Measurements from ENCODE around the gene PAK5. TPM values are rescaled to one million over a fixed set of nuclear protein-coding genes. Genes with fewer than 3 reads are reported as not detected.

The PAK5 gene
- not detected for total RNA-seq

DNA sequence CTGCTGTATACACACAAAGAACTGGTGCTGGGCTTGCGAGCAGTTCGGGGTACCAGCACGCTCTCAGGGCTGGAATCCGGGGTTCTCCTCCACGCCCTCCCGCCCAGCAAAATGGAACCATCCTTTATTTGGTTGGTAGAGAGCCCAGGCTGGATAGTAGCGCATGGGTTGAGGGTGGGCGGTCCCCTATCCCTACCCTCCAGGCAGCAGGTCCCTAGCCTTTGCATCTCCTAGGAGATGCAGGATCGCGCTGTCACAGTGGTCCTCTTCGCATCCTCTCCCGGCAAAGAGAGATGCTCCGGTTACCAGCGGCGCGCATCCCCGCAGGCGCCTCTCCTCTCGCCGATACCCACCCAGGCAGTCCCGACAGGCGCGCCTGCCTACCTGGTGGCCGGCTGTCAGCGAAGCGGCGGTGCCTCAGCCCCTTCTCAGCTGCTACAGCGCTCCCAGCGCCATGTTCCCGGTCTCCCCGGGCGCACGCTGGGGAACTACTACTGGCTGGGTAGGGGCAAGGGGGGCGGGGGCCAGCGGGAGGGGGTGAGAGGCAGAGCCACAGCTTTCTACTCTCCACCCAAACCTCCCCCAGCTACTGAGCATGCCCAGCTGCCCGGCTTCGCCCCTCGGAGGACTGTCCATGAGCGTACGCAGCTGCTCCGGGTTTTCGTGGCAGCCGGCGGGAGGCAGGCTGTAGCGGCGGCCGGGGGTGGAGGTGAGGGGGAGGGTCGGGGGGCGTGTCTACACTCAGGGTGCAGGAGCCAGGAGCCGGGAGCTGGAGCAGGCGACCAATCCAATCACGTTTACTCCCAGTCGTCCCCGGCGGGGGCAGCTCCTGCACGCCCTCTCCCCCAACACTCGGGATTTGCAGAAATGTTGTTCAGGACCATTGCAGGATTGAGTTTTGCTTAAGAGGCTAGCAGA, at the start of gene PAK5:
Gene PAK5 (minus strand): TSS at position 699 of the 918 bp plus-strand sequence. CDS start 194,748 bp downstream, outside the sequence.
- intact Hi-C loops (cut with micrococcal nuclease): no loop called here
- no peak within 1 kb of the TSS for H3K4me3 Mint-ChIP-seq
- peaks cover 26% of the 10 kb centered on the region for H3K27me3 Mint-ChIP-seq (ENCODE audit: low read depth)
- no peak for DNase-seq
- CTCF ChIA-PET: no interaction called here
- no peaks in the 10 kb centered on the region for H3K4me1 Mint-ChIP-seq (ENCODE audit: low read depth)
- H3K27ac Mint-ChIP-seq: no peak within 1 kb of the TSS
- H3K9me3 Mint-ChIP-seq: no peaks in the 10 kb centered on the region
- H3K36me3 Mint-ChIP-seq (ENCODE audit: low read depth): peaks cover 2% of the 10 kb centered on the region

DNA sequence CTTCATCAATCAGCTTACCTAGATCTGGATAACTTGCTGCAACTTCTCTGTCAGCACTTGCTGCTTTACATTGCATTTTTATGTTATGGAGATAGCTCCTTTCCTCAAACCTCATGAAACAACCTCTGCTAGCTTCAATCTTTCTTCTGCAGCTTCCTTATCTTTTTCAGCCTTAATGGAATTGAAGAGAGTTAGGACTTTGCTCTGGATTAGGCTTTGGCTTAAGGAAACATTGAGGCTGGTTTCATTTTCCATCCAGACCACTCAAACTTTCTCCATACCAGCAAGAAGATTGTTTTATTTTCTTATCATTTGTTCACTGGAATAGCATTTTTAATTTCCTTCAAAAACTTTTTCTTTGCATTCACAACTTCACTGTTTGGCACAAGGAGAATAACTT, 48.8 kb upstream of the PAK5 start:
- Mint-ChIP-seq H3K4me1 (ENCODE audit: low read depth) (peaks cover 2% of the 10 kb centered on the region), H3K27me3 (ENCODE audit: low read depth) (peaks cover 3% of the 10 kb centered on the region), H3K9me3 (peaks cover 6% of the 10 kb centered on the region), H3K36me3 (ENCODE audit: low read depth) (no peaks in the 10 kb centered on the region), H3K4me3 (no peak overlapping the region), H3K27ac (no peak overlapping the region)
- CTCF ChIA-PET: no interaction called here
- intact Hi-C loops (cut with micrococcal nuclease): no loop called here
- DNase-seq: no peak

DNA sequence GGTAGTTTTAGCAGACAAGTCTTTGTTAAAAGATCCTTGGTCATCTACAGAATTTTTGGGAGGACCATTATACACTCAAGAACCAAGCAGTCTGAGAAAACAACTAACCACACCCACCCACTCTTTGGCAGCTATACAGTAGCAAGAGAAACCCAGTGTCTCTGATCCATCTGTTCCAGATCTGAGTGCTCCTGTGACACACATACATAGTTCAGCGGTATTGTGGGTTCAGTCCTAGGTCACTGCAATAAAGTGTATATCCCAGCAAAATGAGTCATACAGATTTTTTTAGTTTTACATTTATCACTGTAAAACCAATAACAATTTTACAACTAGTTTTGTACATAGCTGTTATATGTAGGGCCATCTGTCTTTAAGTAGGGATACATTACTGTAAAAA, 47.4 kb upstream of the PAK5 start:
- Mint-ChIP-seq H3K27me3 (ENCODE audit: low read depth) (no peaks in the 10 kb centered on the region), H3K27ac (no peak overlapping the region), H3K9me3 (peaks cover 6% of the 10 kb centered on the region), H3K4me3 (no peak overlapping the region), H3K36me3 (ENCODE audit: low read depth) (no peaks in the 10 kb centered on the region), H3K4me1 (ENCODE audit: low read depth) (peaks cover 2% of the 10 kb centered on the region)
- DNase-seq: no peak
- intact Hi-C loops (cut with micrococcal nuclease): no loop called here
- CTCF ChIA-PET: no interaction called here

DNA sequence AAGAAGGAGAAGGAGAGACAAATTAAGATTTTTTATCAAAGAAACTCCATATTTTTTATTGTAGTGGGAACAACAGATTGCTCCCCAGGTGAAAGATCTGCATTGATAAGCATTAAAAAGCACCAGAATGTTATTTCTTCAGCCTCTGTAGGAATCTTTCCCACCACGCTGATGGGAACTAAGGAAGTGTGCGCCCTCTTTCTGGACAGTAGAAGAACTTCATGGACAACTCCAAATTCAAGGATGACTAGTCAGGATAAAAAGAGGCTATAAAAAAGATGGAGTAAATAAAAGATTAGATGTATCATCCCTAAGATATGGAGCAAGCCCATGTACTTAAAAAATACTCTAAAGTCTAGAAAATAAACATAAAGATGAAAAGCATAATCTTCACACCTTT, 45.8 kb upstream of the PAK5 start:
- H3K4me1 Mint-ChIP-seq (ENCODE audit: low read depth): peaks cover 2% of the 10 kb centered on the region
- H3K27me3 Mint-ChIP-seq (ENCODE audit: low read depth): no peaks in the 10 kb centered on the region
- CTCF ChIA-PET: no interaction called here
- H3K36me3 Mint-ChIP-seq (ENCODE audit: low read depth): no peaks in the 10 kb centered on the region
- no peak overlapping the region for H3K4me3 Mint-ChIP-seq
- no peak for DNase-seq
- intact Hi-C loops (cut with micrococcal nuclease): no loop called here
- H3K9me3 Mint-ChIP-seq: peaks cover 6% of the 10 kb centered on the region
- H3K27ac Mint-ChIP-seq: no peak overlapping the region

DNA sequence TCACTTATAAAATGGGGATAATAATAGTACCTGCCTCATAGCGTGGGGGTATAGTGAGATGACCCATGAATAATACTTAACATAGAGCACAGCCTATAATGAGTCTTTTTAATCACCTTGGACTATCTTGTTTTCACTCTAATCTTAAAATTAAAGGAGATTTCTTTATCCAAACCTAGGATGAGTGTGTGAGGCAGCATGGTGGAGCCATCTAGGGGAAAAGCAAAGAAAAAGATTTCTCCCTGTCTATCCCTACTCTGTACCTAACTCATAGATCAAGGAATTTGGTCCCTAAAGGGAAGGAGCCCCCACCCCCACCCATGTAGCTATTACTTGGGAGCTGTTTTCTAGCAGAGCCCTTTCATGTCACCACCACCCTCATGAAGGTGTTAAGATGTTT, 45.2 kb upstream of the PAK5 start:
- Mint-ChIP-seq H3K36me3 (ENCODE audit: low read depth) (no peaks in the 10 kb centered on the region), H3K27me3 (ENCODE audit: low read depth) (no peaks in the 10 kb centered on the region), H3K27ac (no peak overlapping the region), H3K4me3 (no peak overlapping the region), H3K4me1 (ENCODE audit: low read depth) (no peaks in the 10 kb centered on the region), H3K9me3 (no peaks in the 10 kb centered on the region)
- no peak for DNase-seq
- CTCF ChIA-PET: interaction anchor here (0.5 kb wide), 1 partner anchor 88 kb away, joined by 3 read pairs; no protein-coding TSS in a partner anchor
- intact Hi-C loops (cut with micrococcal nuclease): no loop called here

DNA sequence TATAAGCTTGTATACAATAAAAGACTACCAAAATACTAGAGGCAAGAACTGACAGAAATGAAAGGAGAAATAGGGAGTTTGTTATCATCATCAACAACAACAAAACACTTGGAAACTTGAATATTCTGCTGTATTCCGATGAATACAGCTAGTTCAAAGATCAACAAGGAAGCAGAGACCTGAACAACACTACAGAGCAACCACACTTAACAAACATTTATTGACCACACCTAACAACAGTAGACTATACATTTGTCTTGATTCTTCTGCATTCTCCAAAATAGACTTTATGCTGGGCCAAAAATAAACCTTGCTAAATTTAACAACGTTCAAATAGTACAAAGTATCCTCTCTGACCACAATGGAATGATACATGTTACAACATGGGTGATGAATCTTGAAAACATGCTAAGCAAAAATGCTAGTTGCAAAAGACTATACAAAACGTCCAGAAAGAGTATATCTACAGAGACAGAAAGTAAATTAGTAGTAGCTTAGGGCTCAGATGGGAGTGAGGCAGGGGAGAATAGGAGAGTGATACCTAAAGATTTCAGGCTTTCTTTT, 39.1 kb upstream of the PAK5 start:
- no peak overlapping the region for H3K4me3 Mint-ChIP-seq
- CTCF ChIA-PET: interaction anchor here (0.7 kb wide), 2 partner anchors 25 to 475 kb away, joined by 4 read pairs; no protein-coding TSS in a partner anchor
- DNase-seq: no peak
- no peaks in the 10 kb centered on the region for H3K4me1 Mint-ChIP-seq (ENCODE audit: low read depth)
- intact Hi-C loops (cut with micrococcal nuclease): no loop called here
- no peaks in the 10 kb centered on the region for H3K36me3 Mint-ChIP-seq (ENCODE audit: low read depth)
- peaks cover 5% of the 10 kb centered on the region for H3K9me3 Mint-ChIP-seq
- no peaks in the 10 kb centered on the region for H3K27me3 Mint-ChIP-seq (ENCODE audit: low read depth)
- H3K27ac Mint-ChIP-seq: no peak overlapping the region

DNA sequence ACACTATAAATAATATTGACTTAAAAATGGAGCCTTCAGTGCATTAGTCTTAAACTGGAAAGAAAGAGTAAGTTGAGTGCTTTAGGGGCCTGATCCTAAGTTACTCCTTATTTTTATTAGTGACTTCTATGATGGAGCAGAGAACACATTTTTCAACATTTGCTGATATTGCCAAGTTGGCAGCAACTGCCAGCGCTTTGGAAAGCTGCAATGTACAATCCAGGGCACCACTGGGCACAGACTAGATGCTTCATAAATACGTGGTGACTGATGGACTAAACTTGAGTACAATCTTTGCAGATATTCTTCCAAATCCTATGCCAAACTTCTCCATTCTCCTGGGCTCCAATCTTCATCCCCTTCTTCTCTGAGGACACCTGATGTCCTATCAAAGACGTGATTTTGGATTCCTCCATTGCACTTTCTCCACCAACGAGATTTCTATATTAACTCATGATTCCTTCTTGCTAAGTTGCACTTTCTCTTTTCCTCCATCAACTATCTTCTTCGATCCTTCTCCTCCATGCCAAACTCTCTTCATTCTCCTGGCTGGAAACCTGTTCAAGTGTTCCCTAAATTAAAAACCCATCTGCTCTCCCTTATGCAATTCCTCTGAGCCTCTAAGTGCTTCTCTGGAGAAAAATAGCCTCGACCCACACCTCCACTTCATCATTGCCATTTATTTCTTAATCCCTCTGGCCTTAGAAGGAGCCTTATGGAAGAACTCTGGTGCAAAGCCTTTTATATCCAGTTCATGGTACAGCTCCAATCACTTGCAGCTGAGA, 28.5 kb upstream of the PAK5 start:
- Mint-ChIP-seq H3K27me3 (ENCODE audit: low read depth) (no peaks in the 10 kb centered on the region), H3K36me3 (ENCODE audit: low read depth) (no peaks in the 10 kb centered on the region), H3K4me1 (ENCODE audit: low read depth) (no peaks in the 10 kb centered on the region), H3K4me3 (no peak overlapping the region), H3K9me3 (no peaks in the 10 kb centered on the region), H3K27ac (no peak overlapping the region)
- intact Hi-C loops (cut with micrococcal nuclease): no loop called here
- CTCF ChIA-PET: no interaction called here
- no peak for DNase-seq

DNA sequence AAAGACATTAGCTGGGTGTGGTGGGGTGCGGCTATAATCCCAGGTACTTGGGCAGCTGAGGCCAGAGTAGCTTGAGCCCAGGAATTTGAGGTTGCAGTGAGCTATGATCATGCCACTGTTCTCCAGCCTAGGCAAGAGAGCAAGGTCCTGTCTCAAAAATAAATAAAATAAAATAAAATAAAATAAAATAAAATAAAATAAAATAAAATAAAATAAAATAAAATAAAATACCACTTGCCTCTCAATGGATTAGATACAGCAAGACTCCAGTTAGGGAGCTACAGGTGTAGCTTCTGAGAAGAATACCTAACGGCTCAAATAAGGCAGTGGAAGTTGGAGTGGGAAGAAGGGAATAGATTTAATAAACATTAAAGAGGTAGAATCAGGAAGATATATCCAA, 13.7 kb upstream of the PAK5 start:
- CTCF ChIA-PET: no interaction called here
- Mint-ChIP-seq H3K36me3 (ENCODE audit: low read depth) (no peaks in the 10 kb centered on the region), H3K27ac (no peak overlapping the region), H3K4me3 (no peak overlapping the region), H3K27me3 (ENCODE audit: low read depth) (no peaks in the 10 kb centered on the region), H3K9me3 (peaks cover 2% of the 10 kb centered on the region), H3K4me1 (ENCODE audit: low read depth) (no peaks in the 10 kb centered on the region)
- DNase-seq: no peak
- intact Hi-C loops (cut with micrococcal nuclease): no loop called here

DNA sequence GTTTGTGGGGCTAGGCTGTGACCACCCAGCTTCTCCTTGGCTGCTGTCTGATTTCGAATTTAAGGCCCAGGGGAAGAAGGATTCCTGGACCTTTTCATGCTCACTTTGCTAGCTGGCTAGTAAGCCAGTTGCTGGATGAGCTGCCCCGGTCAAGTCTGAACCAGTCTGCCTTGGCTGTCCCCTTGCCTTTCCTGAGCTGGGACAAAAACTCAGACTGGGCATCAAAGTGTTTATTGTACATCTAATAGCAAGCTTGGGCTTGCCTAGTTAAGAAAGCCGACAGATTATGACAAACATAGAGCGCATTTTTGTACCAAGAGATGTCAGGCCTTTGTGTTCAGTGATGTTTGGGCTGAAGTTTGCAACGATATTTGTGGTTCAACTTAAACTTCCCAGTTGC, 750 bp upstream of the PAK5 start:
- intact Hi-C loops (cut with micrococcal nuclease): no loop called here
- Mint-ChIP-seq H3K4me1 (ENCODE audit: low read depth) (no peaks in the 10 kb centered on the region), H3K27ac (no peak overlapping the region), H3K27me3 (ENCODE audit: low read depth) (peaks cover 26% of the 10 kb centered on the region), H3K4me3 (no peak overlapping the region), H3K36me3 (ENCODE audit: low read depth) (peaks cover 2% of the 10 kb centered on the region), H3K9me3 (no peaks in the 10 kb centered on the region)
- CTCF ChIA-PET: no interaction called here
- DNase-seq: no peak

DNA sequence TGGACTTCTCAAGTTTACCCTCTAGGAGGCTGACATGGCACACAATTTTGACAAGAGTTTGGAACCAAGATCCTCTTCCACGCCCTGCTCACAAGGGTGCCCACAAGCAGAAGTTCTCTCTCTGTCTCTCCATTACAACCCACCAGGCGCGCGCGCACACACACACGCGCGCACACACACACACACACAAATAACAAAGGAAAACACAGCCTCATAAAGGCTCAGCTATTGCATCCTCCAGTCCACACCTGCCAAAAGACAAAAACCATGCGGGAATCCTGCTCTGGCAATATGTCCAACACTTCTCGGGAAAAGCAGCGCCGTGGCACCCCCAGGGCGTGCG, 870 bp downstream of the PAK5 start:
- Mint-ChIP-seq H3K4me3 (no peak overlapping the region), H3K27ac (no peak overlapping the region), H3K4me1 (ENCODE audit: low read depth) (no peaks in the 10 kb centered on the region), H3K27me3 (ENCODE audit: low read depth) (peaks cover 26% of the 10 kb centered on the region), H3K9me3 (no peaks in the 10 kb centered on the region), H3K36me3 (ENCODE audit: low read depth) (peaks cover 2% of the 10 kb centered on the region)
- DNase-seq: no peak
- intact Hi-C loops (cut with micrococcal nuclease): no loop called here
- CTCF ChIA-PET: no interaction called here

DNA sequence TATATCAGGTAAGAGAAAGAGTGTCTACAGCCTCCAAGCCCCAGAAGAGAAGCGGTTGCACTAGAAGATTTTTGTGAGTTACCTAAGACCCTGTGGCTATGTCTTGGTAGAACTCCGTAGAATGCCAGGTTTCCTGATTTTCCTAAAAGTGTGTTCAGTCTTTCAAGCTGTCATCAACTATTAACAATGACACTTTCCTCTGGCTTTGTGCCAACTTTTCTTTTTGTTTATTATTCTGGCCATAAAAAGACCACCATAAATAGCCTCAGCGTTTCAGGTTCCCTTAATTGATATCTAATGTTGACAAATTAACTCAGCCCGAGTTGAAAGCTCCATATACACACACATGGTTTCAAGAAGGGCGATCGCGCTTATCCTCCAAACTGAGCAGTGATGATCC, 1.2 kb downstream of the PAK5 start:
- CTCF ChIA-PET: no interaction called here
- H3K4me3 Mint-ChIP-seq: no peak overlapping the region
- no peaks in the 10 kb centered on the region for H3K9me3 Mint-ChIP-seq
- peaks cover 2% of the 10 kb centered on the region for H3K36me3 Mint-ChIP-seq (ENCODE audit: low read depth)
- H3K4me1 Mint-ChIP-seq (ENCODE audit: low read depth): no peaks in the 10 kb centered on the region
- DNase-seq: no peak
- H3K27ac Mint-ChIP-seq: no peak overlapping the region
- intact Hi-C loops (cut with micrococcal nuclease): no loop called here
- H3K27me3 Mint-ChIP-seq (ENCODE audit: low read depth): peaks cover 26% of the 10 kb centered on the region

DNA sequence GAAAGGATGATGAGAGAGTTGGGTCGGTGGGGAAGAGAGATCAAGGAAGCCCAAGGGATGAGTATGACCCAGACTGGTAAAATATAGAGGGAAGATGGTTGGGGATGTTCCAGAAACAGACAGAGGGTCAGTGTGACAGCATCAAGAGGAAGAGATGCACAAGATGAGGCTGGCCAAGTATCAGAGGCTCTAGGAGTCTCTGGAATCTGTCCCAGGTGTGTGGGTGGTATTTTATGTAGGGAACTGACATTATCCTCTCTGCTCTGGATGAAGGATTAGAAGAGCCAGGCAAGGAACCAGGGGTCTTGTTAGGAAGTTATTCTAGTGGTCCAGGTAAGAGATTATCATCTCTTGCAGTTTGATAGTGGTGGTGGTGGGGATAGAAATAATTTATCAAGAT, 3.6 kb downstream of the PAK5 start:
- intact Hi-C loops (cut with micrococcal nuclease): no loop called here
- no peak for DNase-seq
- CTCF ChIA-PET: no interaction called here
- Mint-ChIP-seq H3K9me3 (no peaks in the 10 kb centered on the region), H3K36me3 (ENCODE audit: low read depth) (peaks cover 2% of the 10 kb centered on the region), H3K27me3 (ENCODE audit: low read depth) (peaks cover 25% of the 10 kb centered on the region), H3K4me3 (no peak overlapping the region), H3K4me1 (ENCODE audit: low read depth) (no peaks in the 10 kb centered on the region), H3K27ac (no peak overlapping the region)

DNA sequence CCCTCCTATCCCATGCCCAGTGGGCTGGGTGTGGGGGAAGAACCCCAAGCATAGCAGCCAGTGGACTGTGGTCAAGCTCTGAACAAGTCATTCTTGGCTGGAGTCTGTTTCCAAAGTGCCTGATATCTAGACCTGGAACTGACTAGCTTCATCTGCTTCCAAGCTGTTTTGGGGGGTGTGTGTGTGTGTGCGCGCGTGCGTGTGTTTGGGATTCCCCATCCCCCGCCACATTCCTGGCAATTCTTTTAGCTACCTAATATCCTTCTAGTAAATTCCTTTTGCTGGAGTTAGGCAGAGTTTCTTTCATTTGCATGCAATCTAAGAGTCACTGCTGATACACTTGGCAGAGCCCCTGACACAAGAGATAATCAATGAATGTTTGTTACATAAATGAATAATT, 7.8 kb downstream of the PAK5 start:
- peaks cover 3% of the 10 kb centered on the region for H3K27me3 Mint-ChIP-seq (ENCODE audit: low read depth)
- H3K4me3 Mint-ChIP-seq: no peak overlapping the region
- intact Hi-C loops (cut with micrococcal nuclease): no loop called here
- no peaks in the 10 kb centered on the region for H3K9me3 Mint-ChIP-seq
- no peaks in the 10 kb centered on the region for H3K36me3 Mint-ChIP-seq (ENCODE audit: low read depth)
- H3K4me1 Mint-ChIP-seq (ENCODE audit: low read depth): no peaks in the 10 kb centered on the region
- CTCF ChIA-PET: no interaction called here
- DNase-seq: no peak
- H3K27ac Mint-ChIP-seq: no peak overlapping the region
